Smooth muscle cell (in vitro differentiated cells): Measurements from ENCODE around the gene OXGR1. TPM values are rescaled to one million over a fixed set of nuclear protein-coding genes. Genes with fewer than 3 reads are reported as not detected.

Source experiments
- DNase-seq: peaks from one replicate; lab custom pipeline; 2025; ENCODE audit not compliant: unreplicated experiment; lab: John Stamatoyannopoulos, UW
- H2AFZ ChIP-seq: fragments of 200-600 bp; sonication (generic); 2 replicates; pipeline ENCODE4 v1.6.0; 2016; ENCODE audit warnings: antibody characterized with exemption, low read depth, mild to moderate bottlenecking
- H3F3A ChIP-seq: fragments of 200-600 bp; sonication (generic); 2 replicates; pipeline ENCODE4 v1.6.0; 2017; ENCODE audit warnings: antibody characterized with exemption, low read depth
- H3K27ac ChIP-seq: fragments of 200-600 bp; sonication (generic); 2 replicates; pipeline ENCODE4 v1.5.1; 2016; ENCODE audit warnings: low read depth, mild to moderate bottlenecking
- H3K27me3 ChIP-seq: fragments of 200-600 bp; sonication (generic); 2 replicates; pipeline ENCODE4 v1.6.1; 2016; ENCODE audit warnings: low read depth, mild to moderate bottlenecking
- H3K36me3 ChIP-seq: fragments of 200-600 bp; sonication (generic); 2 replicates; pipeline ENCODE4 v1.5.1; 2016; ENCODE audit warnings: low read depth
- H3K4me1 ChIP-seq: fragments of 200-600 bp; sonication (generic); 2 replicates; pipeline ENCODE4 v1.5.1; 2016; ENCODE audit warnings: low read depth
- H3K4me2 ChIP-seq: fragments of 200-600 bp; sonication (generic); 2 replicates; pipeline ENCODE4 v1.6.0; 2016; ENCODE audit warnings: mild to moderate bottlenecking
- H3K4me3 ChIP-seq: fragments of 200-600 bp; sonication (generic); 2 replicates; pipeline ENCODE4 v1.5.1; 2016; ENCODE audit warnings: mild to moderate bottlenecking
- H3K79me2 ChIP-seq: fragments of 200-600 bp; sonication (generic); 2 replicates; pipeline ENCODE4 v1.6.0; 2016; ENCODE audit warnings: low read depth, mild to moderate bottlenecking
- H3K9ac ChIP-seq: fragments of 200-600 bp; sonication (generic); 2 replicates; pipeline ENCODE4 v1.6.0; 2016; ENCODE audit warnings: low read depth
- H3K9me3 ChIP-seq: fragments of 200-600 bp; sonication (generic); replicated peaks from 2 replicates; pipeline ENCODE4 v1.5.1; 2016; ENCODE audit warnings: low read depth
- H4K20me1 ChIP-seq: fragments of 200-600 bp; sonication (generic); 2 replicates; pipeline ENCODE4 v1.6.0; 2016; ENCODE audit warnings: low read depth
- WGBS: methylation state at CpG from one replicate; pipeline ENCODE4 v1.1.7; 2016; ENCODE audit warnings: low lambda C conversion rate; 5-methylcytosine and 5-hydroxymethylcytosine counted together
- polyA plus RNA-seq: library from polyadenylated mRNA; unstranded; fragments of >200 nt; fragmentation: Nextera tagmentation; extraction: Ambion mirVana; gene quantifications from 2 replicates; pipeline ENCODE4 v1.2.1, GENCODE V29; 2016
- total RNA-seq: library from RNA; depleted of rRNA; stranded (reverse); fragments of >200 nt; gene quantifications from 2 replicates; pipeline ENCODE4 v1.2.3, GENCODE V29; 2014
- TF ChIP-seq, protein P1 (sequence below): fragments of 200-600 bp; sonication (generic); IDR thresholded peaks from 2 replicates; pipeline ENCODE4 v1.5.1; 2017; ENCODE audit warnings: borderline replicate concordance, mild to moderate bottlenecking, antibody characterized with exemption; ENCODE audit not compliant: insufficient read depth, poor library complexity, severe bottlenecking

The OXGR1 gene
- total and polyA plus RNA-seq, 2 experiments from 2014 or later = 1.4 TPM; not detected in 1

DNA sequence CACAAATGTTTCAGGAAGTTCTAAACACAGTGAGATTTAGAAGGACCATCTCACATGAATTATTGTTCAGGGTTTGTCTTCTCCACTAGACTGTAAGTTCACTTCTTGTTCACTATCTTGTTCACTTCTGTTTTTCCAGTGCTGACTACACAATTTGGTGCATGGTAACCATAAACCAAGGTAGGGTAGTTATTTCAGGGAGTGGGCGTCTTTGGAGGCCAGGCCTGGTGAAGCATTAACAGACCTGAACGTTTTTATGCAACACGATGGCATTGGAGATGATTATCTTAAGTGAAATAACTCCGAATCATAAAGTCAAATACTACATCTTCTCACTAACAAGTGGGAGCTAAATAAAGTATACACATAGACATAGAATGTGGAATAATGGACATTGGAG, 14.4 kb upstream of the OXGR1 start:
- Histone ChIP-seq H3K9ac (no peak overlapping the region), H3K4me2 (no peak overlapping the region), H2AFZ (no peak overlapping the region), H3K4me3 (no peak overlapping the region), H3K27ac (no peak overlapping the region), H3K4me1 (no peaks in the 10 kb centered on the region), H4K20me1 (no peaks in the 10 kb centered on the region), H3K79me2 (no peaks in the 10 kb centered on the region), H3K9me3 (no peaks in the 10 kb centered on the region), H3F3A (peaks cover under 1% of the 10 kb centered on the region), H3K27me3 (no peaks in the 10 kb centered on the region), H3K36me3 (no peaks in the 10 kb centered on the region)
- TF ChIP-seq, protein P1, sequence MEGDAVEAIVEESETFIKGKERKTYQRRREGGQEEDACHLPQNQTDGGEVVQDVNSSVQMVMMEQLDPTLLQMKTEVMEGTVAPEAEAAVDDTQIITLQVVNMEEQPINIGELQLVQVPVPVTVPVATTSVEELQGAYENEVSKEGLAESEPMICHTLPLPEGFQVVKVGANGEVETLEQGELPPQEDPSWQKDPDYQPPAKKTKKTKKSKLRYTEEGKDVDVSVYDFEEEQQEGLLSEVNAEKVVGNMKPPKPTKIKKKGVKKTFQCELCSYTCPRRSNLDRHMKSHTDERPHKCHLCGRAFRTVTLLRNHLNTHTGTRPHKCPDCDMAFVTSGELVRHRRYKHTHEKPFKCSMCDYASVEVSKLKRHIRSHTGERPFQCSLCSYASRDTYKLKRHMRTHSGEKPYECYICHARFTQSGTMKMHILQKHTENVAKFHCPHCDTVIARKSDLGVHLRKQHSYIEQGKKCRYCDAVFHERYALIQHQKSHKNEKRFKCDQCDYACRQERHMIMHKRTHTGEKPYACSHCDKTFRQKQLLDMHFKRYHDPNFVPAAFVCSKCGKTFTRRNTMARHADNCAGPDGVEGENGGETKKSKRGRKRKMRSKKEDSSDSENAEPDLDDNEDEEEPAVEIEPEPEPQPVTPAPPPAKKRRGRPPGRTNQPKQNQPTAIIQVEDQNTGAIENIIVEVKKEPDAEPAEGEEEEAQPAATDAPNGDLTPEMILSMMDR = no peak
- 62% methylated on average over 4 of the region's 4 CpGs for WGBS
- DNase-seq = no peak

DNA sequence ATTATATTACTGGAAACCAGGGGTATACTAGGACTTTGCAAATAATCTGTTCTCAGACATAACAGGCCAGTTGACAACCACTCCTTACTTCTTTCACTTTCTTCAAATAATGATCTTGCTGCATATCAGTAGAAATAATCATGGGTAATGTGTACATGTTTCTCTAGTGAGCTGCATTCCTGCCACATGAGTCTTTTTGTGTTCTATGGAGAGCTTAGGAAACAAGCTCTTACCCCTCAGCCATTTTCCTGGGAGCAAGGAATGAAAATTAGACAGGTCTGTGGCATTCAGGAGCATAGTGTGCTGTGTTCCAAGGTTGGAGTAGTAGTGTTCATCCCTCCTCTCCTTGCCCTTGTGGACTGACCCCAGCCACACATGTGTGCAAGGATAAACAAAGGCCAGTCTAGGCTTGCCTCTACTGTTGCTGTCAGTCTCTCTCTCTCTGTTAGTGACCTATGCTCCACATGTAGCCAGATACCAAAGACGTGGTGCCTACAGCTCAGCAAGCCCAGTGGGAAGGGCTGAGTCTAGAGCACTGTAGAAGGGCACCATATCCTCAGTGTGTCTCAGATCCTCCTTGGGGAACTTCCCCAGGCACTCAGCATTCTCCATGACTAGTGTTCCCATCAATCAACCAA, 11.5 kb upstream of the OXGR1 start:
- no peaks in the 10 kb centered on the region for H4K20me1 ChIP-seq
- H3K9me3 ChIP-seq = no peaks in the 10 kb centered on the region
- TF ChIP-seq, protein P1 = no peak
- no peak overlapping the region for H3K9ac ChIP-seq
- no peak overlapping the region for H3K4me3 ChIP-seq
- no peaks in the 10 kb centered on the region for H3K79me2 ChIP-seq
- WGBS = 47% methylated on average over 1 of the region's 1 CpG
- peak overlapping the region; percentile 78 for H3K27ac ChIP-seq
- H3K4me1 ChIP-seq = peaks cover 4% of the 10 kb centered on the region
- peak overlapping the region; percentile 40 for H2AFZ ChIP-seq
- no peak for DNase-seq
- no peaks in the 10 kb centered on the region for H3K36me3 ChIP-seq
- peaks cover 4% of the 10 kb centered on the region for H3F3A ChIP-seq
- peak overlapping the region; percentile 34 for H3K4me2 ChIP-seq
- no peaks in the 10 kb centered on the region for H3K27me3 ChIP-seq

DNA sequence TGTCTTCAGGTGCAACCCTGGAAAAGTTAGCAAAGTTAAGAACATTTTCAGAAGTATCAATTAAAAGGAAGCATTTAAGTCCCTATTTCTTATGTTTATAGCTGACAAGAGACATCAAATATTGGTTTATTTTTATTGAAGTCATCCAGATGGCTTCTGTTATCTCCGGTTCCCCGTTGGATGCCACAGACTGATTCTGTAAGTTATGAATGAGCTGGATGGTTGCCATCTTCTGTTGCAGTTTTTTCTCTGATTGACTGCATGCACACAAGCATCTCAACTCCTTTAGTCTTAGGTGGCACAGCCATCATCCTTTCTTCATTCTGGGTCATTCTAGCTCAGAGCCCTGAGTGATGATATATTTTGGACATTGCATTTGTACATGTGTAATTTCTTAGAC, 10.6 kb upstream of the OXGR1 start:
- Histone ChIP-seq H3K36me3 (no peaks in the 10 kb centered on the region), H3K27me3 (no peaks in the 10 kb centered on the region), H3K9me3 (no peaks in the 10 kb centered on the region), H3K79me2 (no peaks in the 10 kb centered on the region), H3K9ac (no peak overlapping the region), H3K4me1 (peaks cover 4% of the 10 kb centered on the region), H3K4me2 (peak overlapping the region; percentile 34), H4K20me1 (no peaks in the 10 kb centered on the region), H3F3A (peaks cover 4% of the 10 kb centered on the region), H3K4me3 (no peak overlapping the region), H2AFZ (no peak overlapping the region), H3K27ac (peak overlapping the region; percentile 78)
- TF ChIP-seq, protein P1 = no peak
- DNase-seq = no peak
- 51% methylated on average over 2 of the region's 2 CpGs for WGBS
